Thoracic aorta (tissue), 2 donors: ENCODE results near the gene MTG1. TPM values are rescaled to one million over a fixed set of nuclear protein-coding genes. Genes with fewer than 3 reads are reported as not detected.

Experiments used
- ATAC-seq: fragments of 150-250 bp; one replicate; pipeline ENCODE4 v1.8.0; 2017; ENCODE audit warnings: low read depth; ENCODE audit not compliant: insufficient number of reproducible peaks, low FRiP score
- DNase-seq: peaks from one replicate; pipeline ENCODE4 v3.0.0-alpha.2; 2020; ENCODE audit warnings: low spot score
- H3K27ac ChIP-seq, 2 donors: fragments of 200-600 bp; sonication (generic); 1 replicate in 1 of 2; 2 replicates in 1 of 2; pipeline ENCODE4 v1.5.1; 2016; ENCODE audit warnings: mild to moderate bottlenecking in 2 of 2, moderate library complexity in 2 of 2
- H3K27me3 ChIP-seq: fragments of 200-600 bp; sonication (generic); replicated peaks from 2 replicates; pipeline ENCODE4 v1.6.0; 2016; ENCODE audit warnings: mild to moderate bottlenecking; ENCODE audit not compliant: insufficient read depth
- H3K36me3 ChIP-seq: fragments of 200-600 bp; sonication (generic); one replicate; pipeline ENCODE4 v1.5.1; 2016
- H3K4me1 ChIP-seq, 2 donors: fragments of 200-600 bp; sonication (generic); 1 replicate in 1 of 2; 2 replicates in 1 of 2; pipeline versions ENCODE4 v1.5.1 to v1.6.0; 2016; ENCODE audit warnings: low read depth in 2 of 2, mild to moderate bottlenecking in 1 of 2; ENCODE audit not compliant: control insufficient read depth in 1 of 2
- H3K4me3 ChIP-seq: fragments of 200-600 bp; sonication (generic); 2 replicates; pipeline ENCODE4 v1.5.1; 2016; ENCODE audit warnings: mild to moderate bottlenecking
- H3K9me3 ChIP-seq: fragments of 200-600 bp; sonication (generic); 2 replicates; pipeline ENCODE4 v1.5.1; 2016
- CTCF ChIP-seq: fragments of 200-600 bp; sonication (generic); IDR thresholded peaks from one replicate; pipeline ENCODE4 v1.5.1; 2019; ENCODE audit warnings: antibody characterized with exemption
- total RNA-seq, 2 donors: library from RNA; depleted of rRNA; stranded (reverse); fragments of >200 nt; gene quantifications; one replicate each; pipeline versions ENCODE4 v1.1.0 to v1.2.3, GENCODE V29; 2016

Gene MTG1
- total RNA-seq, 2 donors from 2014 or later = 18.0 to 18.6 TPM

GRCh38 chr10:133377025-133377817, 16.7 kb upstream of the MTG1 start:
- Histone ChIP-seq H3K27ac (no peak overlapping the region), H3K27me3 (no peaks in the 10 kb centered on the region), H3K36me3 (no peaks in the 10 kb centered on the region), H3K4me1 (peaks cover 15 to 34% of the 10 kb centered on the region in 2 donors), H3K9me3 (no peaks in the 10 kb centered on the region), H3K4me3 (peak overlapping the region; percentile 97)
- DNase-seq (no peak), ATAC-seq (no peak)
- no peak for TF ChIP-seq CTCF

GRCh38 chr10:133377818-133378250, 16.1 kb upstream of the MTG1 start:
- H3K4me1 ChIP-seq = peaks cover 12 to 31% of the 10 kb centered on the region in 2 donors
- ATAC-seq = no peak
- H3K9me3 ChIP-seq = no peaks in the 10 kb centered on the region
- H3K27ac ChIP-seq = peak overlapping the region; percentile 58 to 70
- no peaks in the 10 kb centered on the region for H3K36me3 ChIP-seq
- no peak for TF ChIP-seq CTCF
- no peaks in the 10 kb centered on the region for H3K27me3 ChIP-seq
- DNase-seq = no peak
- peak overlapping the region; percentile 97 for H3K4me3 ChIP-seq

- TF ChIP-seq CTCF = no peak
- Histone ChIP-seq H3K4me3 (peak overlapping the region; percentile 97), H3K27me3 (no peaks in the 10 kb centered on the region), H3K4me1 (peaks cover 12 to 31% of the 10 kb centered on the region in 2 donors), H3K36me3 (no peaks in the 10 kb centered on the region), H3K27ac (peak overlapping the region; percentile 58 to 70), H3K9me3 (no peaks in the 10 kb centered on the region)
- ATAC-seq (no peak), DNase-seq (no peak)
These were observed 15.5 kb upstream of the MTG1 start for GRCh38 chr10:133378251-133379096.

GRCh38 chr10:133379152-133379800, 14.7 kb upstream of the MTG1 start, which contains the start of gene PAOX:
Gene PAOX (plus strand): TSS chr10:133379262. CDS start chr10:133379317, 55 bp downstream.
- H3K27me3 ChIP-seq = no peaks in the 10 kb centered on the region
- peaks cover 8 to 25% of the 10 kb centered on the region in 2 donors for H3K4me1 ChIP-seq
- peak within 1 kb of the TSS; percentile 58 to 70 for H3K27ac ChIP-seq
- no peaks in the 10 kb centered on the region for H3K36me3 ChIP-seq
- ATAC-seq (no peak), DNase-seq (no peak)
- peak within 1 kb of the TSS; percentile 97 for H3K4me3 ChIP-seq
- H3K9me3 ChIP-seq = no peaks in the 10 kb centered on the region
- TF ChIP-seq CTCF = no peak
